GM12878 (cell line): ENCODE results near the gene ROM1.

Experiments used
- CREB1 ChIP-seq: IDR thresholded peaks from 2 replicates; pipeline ENCODE4 v1.6.1; 2012; ENCODE audit warnings: low read depth, mild to moderate bottlenecking, inconsistent platforms
- FOXM1 ChIP-seq: IDR thresholded peaks from 2 replicates; pipeline ENCODE4 v1.6.1; 2012; ENCODE audit warnings: low read depth, mild to moderate bottlenecking, inconsistent platforms, low read length, moderate library complexity
- IKZF1 ChIP-seq: fragments of 450-650 bp; conservative IDR thresholded peaks from 2 replicates; pipeline ENCODE4 v1.6.1; 2017; ENCODE audit warnings: antibody characterized with exemption, mild to moderate bottlenecking
- NFIC ChIP-seq: IDR thresholded peaks from 2 replicates; pipeline ENCODE4 v1.6.1; 2012; ENCODE audit warnings: low read depth, mild to moderate bottlenecking, inconsistent platforms, low read length, moderate library complexity
- NFYB ChIP-seq: IDR thresholded peaks from 2 replicates; pipeline ENCODE4 v1.6.1; 2011; ENCODE audit warnings: low read depth, mild to moderate bottlenecking, low read length, improper control_type of control experiment, moderate library complexity; ENCODE audit not compliant: insufficient read depth
- POLR2A ChIP-seq: IDR thresholded peaks from 2 replicates; pipeline ENCODE4 v1.6.1; 2011; ENCODE audit warnings: low read depth, mild to moderate bottlenecking, low read length
- POLR2AphosphoS2 ChIP-seq: IDR thresholded peaks from 2 replicates; pipeline ENCODE4 v1.6.1; 2011; ENCODE audit warnings: low read depth, mild to moderate bottlenecking, low read length, improper control_type of control experiment, moderate library complexity
- SIN3A ChIP-seq: IDR thresholded peaks from 2 replicates; pipeline ENCODE4 v1.6.1; 2012; ENCODE audit warnings: low read depth, low read length, improper control_type of control experiment
- SPI1 ChIP-seq: IDR thresholded peaks from 2 replicates; pipeline ENCODE4 v1.6.1; 2011; ENCODE audit warnings: low read depth, mild to moderate bottlenecking, low read length, moderate library complexity, borderline replicate concordance; ENCODE audit not compliant: insufficient read depth
- STAT3 ChIP-seq: IDR thresholded peaks from 2 replicates; pipeline ENCODE4 v1.6.1; 2011; ENCODE audit warnings: low read depth, low read length, improper control_type of control experiment
- TF ChIP-seq, protein P1 (sequence below): fragments of 150-350 bp; IDR thresholded peaks from 2 replicates; pipeline ENCODE4 v1.6.1; 2016; ENCODE audit warnings: low read depth, low read length
- TF ChIP-seq, protein P2 (sequence below), 3 experiments: IDR thresholded peaks in 2 of 3; conservative IDR thresholded peaks in 1 of 3; 2 replicates each; pipeline ENCODE4 v1.5.1; 2011; ENCODE audit warnings: low read depth in 3 of 3, low read length in 3 of 3, mild to moderate bottlenecking in 3 of 3, control low read depth in 2 of 3, moderate library complexity in 2 of 3, inconsistent platforms in 1 of 3, mixed read lengths in 1 of 3; ENCODE audit not compliant: control insufficient read depth in 2 of 3, insufficient read depth in 1 of 3; ENCODE audit errors: extremely low read depth in 1 of 3
- TF ChIP-seq, protein P3 (sequence below): fragments of 450-650 bp; IDR thresholded peaks from 2 replicates; pipeline ENCODE4 v1.6.1; 2014; ENCODE audit warnings: mild to moderate bottlenecking

DNA sequence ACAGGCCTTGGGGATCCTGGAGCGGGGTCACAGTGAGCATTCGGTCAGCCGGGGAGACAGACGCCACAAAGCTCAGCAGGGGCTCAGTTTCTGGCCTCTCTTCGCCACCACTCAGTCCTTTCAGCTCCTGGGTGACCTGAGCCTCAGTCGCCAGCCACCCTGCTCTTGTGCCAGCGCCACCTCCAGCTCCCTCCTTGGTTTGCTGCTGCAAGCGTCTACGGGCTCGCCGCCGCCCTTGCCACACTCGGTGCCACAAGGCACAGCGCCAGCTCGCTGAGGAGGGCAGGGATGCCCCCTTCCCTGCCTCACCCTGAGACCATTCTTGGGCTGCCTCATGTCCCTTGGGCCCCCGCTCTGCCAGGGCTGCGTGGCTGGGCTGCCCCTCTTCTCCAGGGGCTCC is 37.9 kb upstream of the ROM1 start:
- no peak for TF ChIP-seq IKZF1
- no peak for TF ChIP-seq SIN3A
- TF ChIP-seq FOXM1, result no peak
- TF ChIP-seq, protein P1, sequence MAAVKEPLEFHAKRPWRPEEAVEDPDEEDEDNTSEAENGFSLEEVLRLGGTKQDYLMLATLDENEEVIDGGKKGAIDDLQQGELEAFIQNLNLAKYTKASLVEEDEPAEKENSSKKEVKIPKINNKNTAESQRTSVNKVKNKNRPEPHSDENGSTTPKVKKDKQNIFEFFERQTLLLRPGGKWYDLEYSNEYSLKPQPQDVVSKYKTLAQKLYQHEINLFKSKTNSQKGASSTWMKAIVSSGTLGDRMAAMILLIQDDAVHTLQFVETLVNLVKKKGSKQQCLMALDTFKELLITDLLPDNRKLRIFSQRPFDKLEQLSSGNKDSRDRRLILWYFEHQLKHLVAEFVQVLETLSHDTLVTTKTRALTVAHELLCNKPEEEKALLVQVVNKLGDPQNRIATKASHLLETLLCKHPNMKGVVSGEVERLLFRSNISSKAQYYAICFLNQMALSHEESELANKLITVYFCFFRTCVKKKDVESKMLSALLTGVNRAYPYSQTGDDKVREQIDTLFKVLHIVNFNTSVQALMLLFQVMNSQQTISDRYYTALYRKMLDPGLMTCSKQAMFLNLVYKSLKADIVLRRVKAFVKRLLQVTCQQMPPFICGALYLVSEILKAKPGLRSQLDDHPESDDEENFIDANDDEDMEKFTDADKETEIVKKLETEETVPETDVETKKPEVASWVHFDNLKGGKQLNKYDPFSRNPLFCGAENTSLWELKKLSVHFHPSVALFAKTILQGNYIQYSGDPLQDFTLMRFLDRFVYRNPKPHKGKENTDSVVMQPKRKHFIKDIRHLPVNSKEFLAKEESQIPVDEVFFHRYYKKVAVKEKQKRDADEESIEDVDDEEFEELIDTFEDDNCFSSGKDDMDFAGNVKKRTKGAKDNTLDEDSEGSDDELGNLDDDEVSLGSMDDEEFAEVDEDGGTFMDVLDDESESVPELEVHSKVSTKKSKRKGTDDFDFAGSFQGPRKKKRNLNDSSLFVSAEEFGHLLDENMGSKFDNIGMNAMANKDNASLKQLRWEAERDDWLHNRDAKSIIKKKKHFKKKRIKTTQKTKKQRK, result no peak
- TF ChIP-seq, protein P2, sequence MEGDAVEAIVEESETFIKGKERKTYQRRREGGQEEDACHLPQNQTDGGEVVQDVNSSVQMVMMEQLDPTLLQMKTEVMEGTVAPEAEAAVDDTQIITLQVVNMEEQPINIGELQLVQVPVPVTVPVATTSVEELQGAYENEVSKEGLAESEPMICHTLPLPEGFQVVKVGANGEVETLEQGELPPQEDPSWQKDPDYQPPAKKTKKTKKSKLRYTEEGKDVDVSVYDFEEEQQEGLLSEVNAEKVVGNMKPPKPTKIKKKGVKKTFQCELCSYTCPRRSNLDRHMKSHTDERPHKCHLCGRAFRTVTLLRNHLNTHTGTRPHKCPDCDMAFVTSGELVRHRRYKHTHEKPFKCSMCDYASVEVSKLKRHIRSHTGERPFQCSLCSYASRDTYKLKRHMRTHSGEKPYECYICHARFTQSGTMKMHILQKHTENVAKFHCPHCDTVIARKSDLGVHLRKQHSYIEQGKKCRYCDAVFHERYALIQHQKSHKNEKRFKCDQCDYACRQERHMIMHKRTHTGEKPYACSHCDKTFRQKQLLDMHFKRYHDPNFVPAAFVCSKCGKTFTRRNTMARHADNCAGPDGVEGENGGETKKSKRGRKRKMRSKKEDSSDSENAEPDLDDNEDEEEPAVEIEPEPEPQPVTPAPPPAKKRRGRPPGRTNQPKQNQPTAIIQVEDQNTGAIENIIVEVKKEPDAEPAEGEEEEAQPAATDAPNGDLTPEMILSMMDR (IDR thresholded peaks at IDR 0.05 in 2 of 3, conservative IDR thresholded peaks at IDR 0.05 in 1 of 3; ENCODE audit: control insufficient read depth in 2 of 3, extremely low read depth in 1 of 3, insufficient read depth in 1 of 3, low read depth in 3 of 3, low read length in 3 of 3), result no peak
- no peak for TF ChIP-seq SPI1
- TF ChIP-seq POLR2A, result no peak
- TF ChIP-seq NFYB, result no peak
- TF ChIP-seq, protein P3, sequence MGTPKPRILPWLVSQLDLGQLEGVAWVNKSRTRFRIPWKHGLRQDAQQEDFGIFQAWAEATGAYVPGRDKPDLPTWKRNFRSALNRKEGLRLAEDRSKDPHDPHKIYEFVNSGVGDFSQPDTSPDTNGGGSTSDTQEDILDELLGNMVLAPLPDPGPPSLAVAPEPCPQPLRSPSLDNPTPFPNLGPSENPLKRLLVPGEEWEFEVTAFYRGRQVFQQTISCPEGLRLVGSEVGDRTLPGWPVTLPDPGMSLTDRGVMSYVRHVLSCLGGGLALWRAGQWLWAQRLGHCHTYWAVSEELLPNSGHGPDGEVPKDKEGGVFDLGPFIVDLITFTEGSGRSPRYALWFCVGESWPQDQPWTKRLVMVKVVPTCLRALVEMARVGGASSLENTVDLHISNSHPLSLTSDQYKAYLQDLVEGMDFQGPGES, result no peak
- no peak for TF ChIP-seq POLR2AphosphoS2
- TF ChIP-seq STAT3, result no peak
- TF ChIP-seq NFIC, result no peak
- no peak for TF ChIP-seq CREB1
